ENCODE results near the gene OLA1. TPM values are rescaled to one million over a fixed set of nuclear protein-coding genes. Genes with fewer than 3 reads are reported as not detected.

The OLA1 gene
- total RNA-seq, 1 experiment from 2014 or later, result 109 TPM

- TF ChIP-seq, protein P1, sequence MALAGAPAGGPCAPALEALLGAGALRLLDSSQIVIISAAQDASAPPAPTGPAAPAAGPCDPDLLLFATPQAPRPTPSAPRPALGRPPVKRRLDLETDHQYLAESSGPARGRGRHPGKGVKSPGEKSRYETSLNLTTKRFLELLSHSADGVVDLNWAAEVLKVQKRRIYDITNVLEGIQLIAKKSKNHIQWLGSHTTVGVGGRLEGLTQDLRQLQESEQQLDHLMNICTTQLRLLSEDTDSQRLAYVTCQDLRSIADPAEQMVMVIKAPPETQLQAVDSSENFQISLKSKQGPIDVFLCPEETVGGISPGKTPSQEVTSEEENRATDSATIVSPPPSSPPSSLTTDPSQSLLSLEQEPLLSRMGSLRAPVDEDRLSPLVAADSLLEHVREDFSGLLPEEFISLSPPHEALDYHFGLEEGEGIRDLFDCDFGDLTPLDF (CRISPR knock-in tag; IDR thresholded peaks at IDR 0.05), result no peak
- no peak for TF ChIP-seq NR2C2 (CRISPR knock-in tag; IDR thresholded peaks at IDR 0.05)
Observed at GRCh38 chr2:174205562-174205961, 42.8 kb downstream of the OLA1 start (continued).

- peaks cover 34% of the 10 kb centered on the region for H3K4me1 Mint-ChIP-seq
- H3K4me3 Mint-ChIP-seq, result no peak overlapping the region
- CTCF ChIA-PET, result no interaction called here
- no peaks in the 10 kb centered on the region for H3K9me3 Mint-ChIP-seq
- ATAC-seq (no peak), DNase-seq (ENCODE audit: low spot score) (no peak)
- no peaks in the 10 kb centered on the region for H3K27me3 Mint-ChIP-seq (ENCODE audit: low read depth)
- POLR2A ChIA-PET, result no interaction called here
- H3K36me3 Mint-ChIP-seq, result no peaks in the 10 kb centered on the region
- H3K27ac Mint-ChIP-seq, result no peak overlapping the region
- TF ChIP-seq, protein P2, sequence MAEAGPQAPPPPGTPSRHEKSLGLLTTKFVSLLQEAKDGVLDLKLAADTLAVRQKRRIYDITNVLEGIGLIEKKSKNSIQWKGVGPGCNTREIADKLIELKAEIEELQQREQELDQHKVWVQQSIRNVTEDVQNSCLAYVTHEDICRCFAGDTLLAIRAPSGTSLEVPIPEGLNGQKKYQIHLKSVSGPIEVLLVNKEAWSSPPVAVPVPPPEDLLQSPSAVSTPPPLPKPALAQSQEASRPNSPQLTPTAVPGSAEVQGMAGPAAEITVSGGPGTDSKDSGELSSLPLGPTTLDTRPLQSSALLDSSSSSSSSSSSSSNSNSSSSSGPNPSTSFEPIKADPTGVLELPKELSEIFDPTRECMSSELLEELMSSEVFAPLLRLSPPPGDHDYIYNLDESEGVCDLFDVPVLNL (CRISPR knock-in tag; IDR thresholded peaks at IDR 0.05; ENCODE audit: borderline replicate concordance, low read depth), result no peak
- no peak for TF ChIP-seq RELA (CRISPR knock-in tag; IDR thresholded peaks at IDR 0.05; ENCODE audit: borderline replicate concordance)
- TF ChIP-seq RORB (CRISPR knock-in tag; IDR thresholded peaks at IDR 0.05), result no peak
- no peak for TF ChIP-seq SMAD4 (CRISPR knock-in tag; IDR thresholded peaks at IDR 0.05)
- TF ChIP-seq CREB1 (CRISPR knock-in tag; IDR thresholded peaks at IDR 0.05), result no peak
- TF ChIP-seq TEAD4 (CRISPR knock-in tag; IDR thresholded peaks at IDR 0.05), result no peak
- TF ChIP-seq ZNF423 (CRISPR knock-in tag; IDR thresholded peaks at IDR 0.05), result no peak
- TF ChIP-seq, protein P3, sequence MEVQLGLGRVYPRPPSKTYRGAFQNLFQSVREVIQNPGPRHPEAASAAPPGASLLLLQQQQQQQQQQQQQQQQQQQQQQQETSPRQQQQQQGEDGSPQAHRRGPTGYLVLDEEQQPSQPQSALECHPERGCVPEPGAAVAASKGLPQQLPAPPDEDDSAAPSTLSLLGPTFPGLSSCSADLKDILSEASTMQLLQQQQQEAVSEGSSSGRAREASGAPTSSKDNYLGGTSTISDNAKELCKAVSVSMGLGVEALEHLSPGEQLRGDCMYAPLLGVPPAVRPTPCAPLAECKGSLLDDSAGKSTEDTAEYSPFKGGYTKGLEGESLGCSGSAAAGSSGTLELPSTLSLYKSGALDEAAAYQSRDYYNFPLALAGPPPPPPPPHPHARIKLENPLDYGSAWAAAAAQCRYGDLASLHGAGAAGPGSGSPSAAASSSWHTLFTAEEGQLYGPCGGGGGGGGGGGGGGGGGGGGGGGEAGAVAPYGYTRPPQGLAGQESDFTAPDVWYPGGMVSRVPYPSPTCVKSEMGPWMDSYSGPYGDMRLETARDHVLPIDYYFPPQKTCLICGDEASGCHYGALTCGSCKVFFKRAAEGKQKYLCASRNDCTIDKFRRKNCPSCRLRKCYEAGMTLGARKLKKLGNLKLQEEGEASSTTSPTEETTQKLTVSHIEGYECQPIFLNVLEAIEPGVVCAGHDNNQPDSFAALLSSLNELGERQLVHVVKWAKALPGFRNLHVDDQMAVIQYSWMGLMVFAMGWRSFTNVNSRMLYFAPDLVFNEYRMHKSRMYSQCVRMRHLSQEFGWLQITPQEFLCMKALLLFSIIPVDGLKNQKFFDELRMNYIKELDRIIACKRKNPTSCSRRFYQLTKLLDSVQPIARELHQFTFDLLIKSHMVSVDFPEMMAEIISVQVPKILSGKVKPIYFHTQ (CRISPR knock-in tag; IDR thresholded peaks at IDR 0.05), result no peak
- TF ChIP-seq CDX4 (CRISPR knock-in tag; IDR thresholded peaks at IDR 0.05; ENCODE audit: borderline replicate concordance), result no peak
- TF ChIP-seq, protein P4, sequence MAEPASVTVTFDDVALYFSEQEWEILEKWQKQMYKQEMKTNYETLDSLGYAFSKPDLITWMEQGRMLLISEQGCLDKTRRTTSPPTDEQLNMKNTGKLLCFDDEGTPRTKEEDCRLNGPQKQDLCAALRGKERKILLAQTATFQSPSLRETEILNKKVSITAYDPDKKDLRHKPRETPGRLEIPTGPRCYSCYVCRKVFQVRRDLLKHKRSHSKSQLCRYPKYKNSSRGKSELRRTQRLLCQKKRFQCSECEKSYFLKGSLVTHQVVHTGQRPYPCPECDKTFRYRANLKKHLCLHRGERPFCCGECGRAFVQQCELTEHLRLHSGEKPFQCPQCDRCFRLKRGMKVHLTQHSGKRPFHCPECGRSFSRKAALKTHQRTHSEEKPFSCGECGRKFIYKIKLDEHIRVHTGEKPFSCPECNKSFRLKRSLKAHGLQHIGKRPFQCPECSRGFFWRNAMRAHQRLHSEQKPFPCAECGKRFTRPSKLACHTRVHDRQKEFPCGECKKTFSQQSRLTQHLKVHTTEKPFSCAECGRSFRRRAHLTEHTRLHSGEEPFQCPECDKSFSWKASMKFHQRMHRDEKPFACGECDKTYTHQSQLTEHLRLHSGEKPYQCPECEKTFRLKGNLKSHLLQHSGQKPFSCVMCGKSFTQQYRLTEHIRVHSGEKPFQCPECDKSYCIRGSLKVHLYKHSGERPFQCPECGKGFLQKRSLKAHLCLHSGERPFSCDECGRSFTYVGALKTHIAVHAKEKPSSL (CRISPR knock-in tag; conservative IDR thresholded peaks at IDR 0.05), result no peak
- no peak for TF ChIP-seq USF2 (CRISPR knock-in tag; IDR thresholded peaks at IDR 0.05)
- TF ChIP-seq JAZF1 (CRISPR knock-in tag; IDR thresholded peaks at IDR 0.05), result no peak
- TF ChIP-seq NFYB (CRISPR knock-in tag; conservative IDR thresholded peaks at IDR 0.05; ENCODE audit: low read depth), result no peak
- TF ChIP-seq, protein P5, sequence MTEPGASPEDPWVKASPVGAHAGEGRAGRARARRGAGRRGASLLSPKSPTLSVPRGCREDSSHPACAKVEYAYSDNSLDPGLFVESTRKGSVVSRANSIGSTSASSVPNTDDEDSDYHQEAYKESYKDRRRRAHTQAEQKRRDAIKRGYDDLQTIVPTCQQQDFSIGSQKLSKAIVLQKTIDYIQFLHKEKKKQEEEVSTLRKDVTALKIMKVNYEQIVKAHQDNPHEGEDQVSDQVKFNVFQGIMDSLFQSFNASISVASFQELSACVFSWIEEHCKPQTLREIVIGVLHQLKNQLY (CRISPR knock-in tag; IDR thresholded peaks at IDR 0.05), result no peak
Observed at GRCh38 chr2:174202188-174202587, 46.1 kb downstream of the OLA1 start.

Measured in WTC11 (cell line).